Activated T-cell treated with anti-CD3 and anti-CD28 coated beads, Interleukin-2, amount 50 U/mL, for 48 hours (primary cell): ENCODE results near the gene TEX14.
A peak's percentile ranks its signal among the peaks of the same experiment; 100 is the strongest.
"Not testable (repeated sequence)": the region's sequence is repeated elsewhere in the genome, so short reads cannot be mapped to it uniquely, and the experiment has no call there.

Source experiments
- DNase-seq, 2 experiments: peaks; one replicate each; pipeline ENCODE4 v3.0.0-alpha.2; 2020

Gene TEX14

DNA sequence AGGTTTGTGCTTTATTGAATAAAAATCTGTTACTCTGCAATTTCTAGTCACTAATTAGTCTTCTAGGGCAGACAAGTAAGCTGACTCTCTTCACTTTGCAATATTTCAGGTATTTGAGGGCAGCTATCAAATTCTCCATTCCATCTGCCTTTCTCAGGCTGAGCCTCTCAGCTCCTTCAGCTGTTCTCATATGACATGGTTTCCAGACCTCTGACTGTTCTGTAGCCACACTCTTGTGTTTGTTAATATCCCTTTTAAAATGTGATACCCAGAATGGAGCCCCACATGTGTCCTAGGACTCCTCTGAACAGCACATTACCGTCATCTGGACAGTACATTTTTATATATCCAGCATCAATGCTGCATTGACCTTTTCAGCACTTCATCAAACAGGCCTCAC, 131.3 kb downstream of the TEX14 start:
- DNase-seq = no peak

DNA sequence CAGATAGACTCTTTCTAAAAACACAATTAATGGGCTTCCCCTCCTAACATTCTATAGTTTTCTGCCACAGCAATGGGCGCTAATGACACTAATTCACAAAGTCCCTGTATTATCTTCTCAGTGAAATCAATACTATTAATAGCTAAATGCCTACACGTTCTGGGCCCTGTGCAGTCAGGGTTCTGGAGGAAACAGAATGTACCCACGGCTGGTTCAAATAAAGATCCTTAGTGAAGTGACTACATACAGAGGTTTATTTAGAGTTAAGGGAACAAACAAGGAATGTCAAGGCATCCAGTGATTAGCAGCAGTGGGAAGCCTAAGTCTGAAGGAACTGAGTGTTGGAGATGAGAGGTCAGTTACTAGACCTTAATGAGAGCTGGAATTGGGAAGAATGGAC, 133.9 kb downstream of the TEX14 start:
- no peak for DNase-seq

DNA sequence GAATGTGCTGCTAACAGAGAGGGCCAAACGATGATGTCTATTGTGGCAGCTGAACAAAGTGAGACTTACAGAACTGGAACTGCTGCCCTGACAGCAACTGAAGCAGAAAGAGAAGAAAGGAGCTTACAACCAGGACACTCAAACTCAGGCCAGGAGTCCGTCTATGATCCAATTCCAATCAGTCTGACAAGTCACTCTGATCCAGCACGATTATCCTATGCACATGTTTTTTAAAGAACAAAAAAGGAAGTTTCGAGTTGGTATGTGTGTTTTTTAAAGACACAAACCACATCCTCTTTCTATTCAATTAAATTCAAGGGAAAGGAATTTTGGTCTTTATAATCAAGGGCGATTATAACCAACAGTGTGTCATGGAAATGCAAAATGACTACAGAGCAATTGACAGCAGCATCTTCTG, 135.0 kb downstream of the TEX14 start:
- DNase-seq = no peak

DNA sequence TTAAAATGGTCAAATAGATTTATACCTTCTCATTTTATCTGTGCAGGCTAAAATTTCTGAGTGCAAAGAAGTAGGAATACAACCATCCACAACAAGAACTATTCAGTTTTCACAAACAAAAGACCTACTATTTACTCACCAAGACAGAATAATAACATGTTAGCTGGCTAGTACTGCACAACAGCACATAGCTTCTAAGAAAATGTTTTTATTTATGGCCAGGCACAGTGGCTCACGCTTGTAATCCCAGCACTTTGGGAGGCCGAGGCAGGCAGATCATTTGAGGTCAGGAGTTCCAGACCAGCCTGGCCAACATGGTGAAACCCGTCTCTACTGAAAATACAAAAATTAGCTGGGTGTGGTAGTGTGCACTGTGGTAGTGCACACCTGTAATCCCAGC, 136.7 kb downstream of the TEX14 start:
- not testable (repeated sequence) for DNase-seq

DNA sequence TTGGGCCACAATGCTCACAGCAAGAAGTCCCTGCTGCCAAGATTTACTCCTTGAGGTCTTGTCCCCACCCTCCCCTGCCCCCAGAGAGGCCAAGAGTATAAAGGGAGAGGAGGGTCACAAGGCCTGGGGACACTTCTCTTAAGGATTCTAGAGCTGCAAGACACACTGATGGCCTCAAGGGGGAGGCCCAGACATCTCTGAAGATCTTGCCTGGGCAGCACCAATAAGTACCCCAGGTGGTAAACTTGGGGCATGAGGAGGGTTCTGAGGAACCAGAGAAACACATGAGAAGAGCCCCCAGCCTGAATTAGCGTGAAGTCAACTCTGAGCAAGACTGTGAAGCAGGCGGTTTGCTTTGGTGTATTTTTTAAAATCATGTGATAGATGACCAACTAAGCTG, 150.6 kb downstream of the TEX14 start:
- DNase-seq = no peak

DNA sequence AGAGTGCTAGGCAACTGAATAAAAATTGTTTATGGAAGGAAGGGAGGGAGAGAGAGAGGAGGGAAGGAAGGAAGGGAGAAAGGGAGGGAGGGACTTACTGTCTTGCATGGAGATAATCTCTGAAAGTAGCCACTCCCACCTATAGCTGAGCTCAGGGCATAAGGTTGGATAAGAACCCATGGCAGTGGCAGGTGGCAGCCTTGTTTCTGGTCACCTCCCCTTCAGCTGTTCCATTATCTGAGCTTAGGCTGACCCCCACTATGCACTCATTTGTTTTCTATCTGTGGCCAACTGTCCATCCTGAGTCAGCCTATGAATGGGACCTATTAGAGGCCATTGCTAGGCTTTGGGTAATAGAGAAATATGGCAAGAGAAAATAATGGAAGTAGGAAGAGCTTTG, 152.1 kb downstream of the TEX14 start:
- DNase-seq = no peak

DNA sequence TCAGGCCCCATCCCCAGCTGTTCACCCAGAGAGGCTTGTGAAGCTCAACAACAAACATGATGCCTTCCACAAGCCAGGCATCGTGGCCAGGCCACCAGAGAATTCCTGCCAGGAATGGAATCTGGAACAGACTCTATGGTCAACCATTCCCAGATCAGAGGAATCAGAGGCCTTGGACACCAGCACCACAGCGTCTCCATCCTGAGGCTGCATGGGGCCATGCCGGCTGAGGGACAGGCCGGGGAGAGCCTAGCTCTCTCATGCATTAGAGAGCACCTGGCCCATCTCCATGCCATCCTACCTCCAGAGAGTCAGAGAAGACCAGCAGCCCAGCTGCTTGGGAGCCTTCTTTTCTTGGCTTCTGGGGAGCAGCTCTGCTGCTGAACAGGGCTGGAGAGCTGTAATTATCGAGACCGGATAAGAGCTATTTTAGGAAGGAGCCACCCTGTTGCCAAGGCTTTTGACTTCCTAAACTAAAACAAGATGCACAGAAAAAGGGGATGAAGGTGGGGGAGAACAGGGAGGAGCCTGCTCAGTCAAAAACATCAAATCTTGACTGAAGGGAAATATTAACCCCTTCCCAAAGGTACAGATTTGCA, 152.9 kb downstream of the TEX14 start:
- no peak for DNase-seq

DNA sequence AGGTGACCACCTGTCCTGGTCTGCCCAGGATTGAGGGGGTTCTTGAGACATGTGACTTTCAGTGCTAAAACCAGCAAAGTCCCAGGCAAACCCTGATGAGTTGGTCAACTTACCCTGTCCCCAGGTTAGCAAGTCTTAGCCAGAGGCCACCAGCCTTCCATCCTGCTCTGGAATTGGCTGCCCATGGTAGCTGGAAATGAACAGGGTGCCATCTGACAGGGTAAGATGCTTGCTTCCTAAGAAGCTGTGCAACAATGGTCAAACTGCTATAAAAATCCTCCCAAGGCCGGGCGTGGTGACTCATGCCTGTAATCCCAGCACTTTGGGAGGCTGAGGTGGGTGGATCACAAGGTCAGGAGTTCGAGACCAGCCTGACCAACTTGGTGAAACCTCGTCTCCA, 154.6 kb downstream of the TEX14 start:
- DNase-seq = no peak

DNA sequence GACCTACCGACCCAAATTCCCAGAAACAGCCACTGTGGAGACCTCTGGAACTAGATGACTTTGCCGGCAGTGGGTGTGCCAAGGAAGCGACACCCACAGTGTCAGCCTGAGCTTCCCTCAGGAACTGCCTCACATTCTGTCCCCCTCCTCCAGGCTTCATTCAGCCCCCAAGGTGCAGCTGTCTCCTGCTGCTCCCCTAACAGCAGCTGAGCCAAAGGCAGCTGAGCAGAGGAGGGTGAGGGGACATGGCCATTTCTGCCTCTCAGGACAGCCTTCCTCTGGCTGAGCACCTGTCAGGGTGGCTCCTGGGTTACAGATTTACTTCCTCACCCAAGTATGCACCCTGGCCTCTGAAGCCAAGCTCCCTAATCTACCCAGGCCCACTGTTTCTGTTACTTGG, 155.3 kb downstream of the TEX14 start:
- DNase-seq = no peak

DNA sequence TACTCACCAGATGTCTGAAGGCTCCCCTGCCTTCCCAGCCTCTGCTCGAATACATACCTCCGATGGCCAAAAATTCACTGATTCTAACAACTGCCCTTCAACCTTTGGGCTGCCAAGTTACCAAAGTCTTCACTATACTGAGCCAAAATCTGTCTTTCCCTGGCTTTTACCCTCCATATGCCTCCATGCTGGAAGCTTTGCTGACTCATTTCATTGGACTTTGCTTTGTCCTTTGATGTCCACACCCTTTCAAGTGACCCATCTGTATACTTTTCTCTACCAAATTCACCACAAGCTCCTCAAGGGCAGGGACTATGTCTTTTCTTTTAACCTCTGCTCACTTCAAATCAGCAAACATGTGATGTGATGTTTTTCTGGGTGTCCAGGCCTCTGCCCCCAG, 156.4 kb downstream of the TEX14 start:
- no peak for DNase-seq

DNA sequence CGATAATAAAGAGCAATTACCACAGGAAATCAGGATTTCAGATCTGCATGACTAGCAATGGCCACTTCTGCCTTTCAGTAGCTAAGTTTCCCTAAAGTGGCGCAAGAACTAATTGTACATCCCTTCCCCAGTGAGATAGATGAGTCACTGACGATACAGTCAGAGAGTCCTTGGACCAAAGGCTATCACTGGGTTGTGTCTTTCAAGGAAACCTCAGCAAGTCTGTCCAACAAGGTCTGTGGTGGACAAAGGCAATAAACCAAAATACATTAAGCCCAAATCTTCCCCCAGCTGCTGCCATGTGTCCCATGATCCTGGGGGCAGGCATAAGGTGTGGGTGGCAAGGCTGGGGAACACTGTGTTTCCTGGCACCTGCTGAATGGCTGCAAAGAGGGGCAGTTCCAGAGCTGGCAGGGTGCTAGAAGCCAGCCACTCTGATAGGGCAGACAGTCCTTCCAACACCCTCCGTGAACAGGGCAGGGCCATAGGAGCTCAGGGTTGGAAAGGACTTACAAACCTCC, 156.9 kb downstream of the TEX14 start:
- no peak for DNase-seq

DNA sequence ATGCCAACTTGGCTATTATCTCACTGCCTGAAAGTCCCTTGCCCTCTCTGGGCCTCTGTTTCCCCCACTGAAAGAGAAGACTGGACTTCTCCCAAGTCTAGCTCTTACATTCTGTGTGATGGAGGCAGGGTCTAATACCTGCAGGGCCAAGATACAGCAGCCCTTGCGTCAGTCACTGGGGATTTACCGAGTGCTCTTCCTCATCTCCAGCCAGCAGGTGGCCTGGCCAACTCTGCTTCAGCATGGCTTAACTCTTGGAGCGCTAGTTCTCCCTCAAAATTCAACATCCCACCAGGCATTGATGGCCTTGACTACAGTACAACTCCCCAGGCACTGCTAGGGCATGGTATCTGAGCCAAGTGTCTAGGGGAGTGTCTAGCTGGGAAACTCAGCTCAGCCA, 157.5 kb downstream of the TEX14 start:
- no peak for DNase-seq

DNA sequence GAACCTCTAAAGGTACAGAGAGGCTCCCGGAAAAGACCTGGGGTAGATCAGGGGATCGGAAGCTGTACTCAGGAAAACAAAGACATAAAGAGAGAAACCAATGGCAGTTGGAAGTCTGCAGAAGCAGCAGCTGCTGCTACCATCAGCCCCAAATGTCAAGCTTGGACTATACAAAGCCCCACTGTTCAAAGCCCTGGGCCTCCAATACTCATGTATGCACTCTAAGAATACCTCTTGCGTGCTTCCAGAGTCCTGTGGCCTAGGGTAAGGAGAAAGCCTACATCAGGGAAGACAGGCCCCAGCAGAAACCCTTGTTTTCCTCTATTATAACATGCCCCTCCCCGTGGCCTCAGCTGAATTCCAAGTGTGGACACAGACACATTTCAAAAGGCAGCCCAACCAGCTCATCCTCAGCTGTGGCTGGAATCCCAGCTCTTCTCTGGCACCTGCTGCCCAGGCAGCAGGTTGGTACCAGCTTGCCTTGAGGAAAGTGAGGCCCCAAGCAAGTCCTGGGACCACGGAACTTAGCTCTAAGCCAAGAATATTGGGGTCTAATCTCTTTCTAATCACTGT, 158.1 kb downstream of the TEX14 start:
- DNase-seq = no peak

DNA sequence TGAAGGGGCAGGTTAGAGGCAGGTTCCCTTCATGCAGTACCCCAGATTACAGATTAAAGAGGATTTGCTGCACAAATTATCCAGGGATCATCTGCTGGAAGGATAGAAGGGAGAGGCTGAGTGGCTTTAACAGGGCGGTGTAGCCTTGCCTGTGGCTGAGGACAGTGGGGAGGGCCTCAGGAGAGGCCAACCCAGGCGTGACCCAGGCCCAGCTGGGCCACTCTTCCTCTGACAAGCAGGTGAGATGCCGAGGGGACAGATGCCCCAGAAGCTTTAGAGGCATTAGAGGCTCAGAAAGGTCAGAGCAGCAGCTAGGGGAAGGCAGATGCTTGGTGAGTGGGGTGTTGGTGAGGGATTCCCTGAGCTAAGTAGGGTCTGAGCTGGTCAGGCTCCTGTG, 159.3 kb downstream of the TEX14 start:
- DNase-seq = no peak

DNA sequence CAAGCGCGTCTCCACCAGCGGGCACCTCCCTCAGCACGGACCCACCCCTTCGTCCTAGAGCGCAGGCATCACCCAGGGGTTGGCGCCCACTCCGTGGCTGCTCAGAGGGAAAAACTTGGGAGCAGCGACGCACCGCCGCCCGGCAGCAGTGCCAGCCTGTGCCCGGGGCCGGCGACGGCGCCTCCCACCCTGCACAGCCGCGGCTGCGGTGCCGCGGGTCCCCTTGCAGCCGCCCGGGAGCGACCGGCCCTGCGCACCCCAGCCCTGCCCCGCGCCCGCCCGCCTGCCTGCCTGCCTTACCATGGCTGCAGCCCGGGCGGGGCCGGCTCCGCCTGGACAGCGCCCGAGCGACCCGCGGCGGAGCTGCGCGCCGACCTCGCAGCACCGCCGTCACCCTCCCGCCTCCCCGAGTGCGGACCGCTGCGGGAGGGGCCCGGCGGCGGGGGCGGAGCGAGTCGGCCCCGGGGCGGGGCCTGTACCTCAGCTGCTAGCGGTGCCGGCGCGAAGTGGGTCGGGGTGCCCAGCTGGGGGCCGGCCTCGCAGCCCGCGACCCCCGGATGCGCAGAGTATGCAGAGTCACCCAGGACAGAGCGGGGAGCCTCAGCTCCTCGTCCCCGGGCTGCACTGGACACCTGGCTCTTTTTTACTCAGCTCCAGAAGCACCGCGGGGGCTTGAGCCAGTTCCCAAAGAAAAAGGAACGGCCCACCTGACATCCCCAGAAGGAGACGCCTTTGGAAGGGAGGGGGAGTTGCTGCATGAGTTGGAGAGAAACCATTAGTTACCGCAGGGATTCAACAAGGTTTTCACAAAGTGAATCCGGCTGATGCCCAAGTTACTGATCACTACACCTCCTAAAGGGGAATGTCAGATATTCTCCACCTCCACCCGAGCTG, 159.9 kb downstream of the TEX14 start:
- DNase-seq = peak; percentile 61 to 76

DNA sequence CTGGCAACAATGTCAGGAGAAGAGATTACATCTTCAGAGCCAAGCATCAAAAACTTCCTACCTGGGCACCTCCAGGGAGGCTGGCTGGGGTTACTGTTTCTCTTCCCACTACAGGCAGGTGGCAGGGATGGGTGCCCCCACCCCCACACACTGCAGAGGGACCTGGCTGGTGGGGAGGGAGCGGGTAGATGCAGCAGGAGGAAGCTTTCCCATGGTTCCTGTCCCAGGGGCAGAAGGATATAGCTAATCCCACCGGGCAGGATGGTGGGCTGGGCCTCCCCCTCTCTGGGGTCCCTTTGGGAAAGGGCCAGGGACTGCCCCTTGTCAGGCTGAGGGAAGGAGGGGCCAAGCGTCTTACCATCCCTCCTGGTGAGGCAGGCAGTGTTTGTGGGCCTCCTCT, 160.7 kb downstream of the TEX14 start:
- no peak for DNase-seq

DNA sequence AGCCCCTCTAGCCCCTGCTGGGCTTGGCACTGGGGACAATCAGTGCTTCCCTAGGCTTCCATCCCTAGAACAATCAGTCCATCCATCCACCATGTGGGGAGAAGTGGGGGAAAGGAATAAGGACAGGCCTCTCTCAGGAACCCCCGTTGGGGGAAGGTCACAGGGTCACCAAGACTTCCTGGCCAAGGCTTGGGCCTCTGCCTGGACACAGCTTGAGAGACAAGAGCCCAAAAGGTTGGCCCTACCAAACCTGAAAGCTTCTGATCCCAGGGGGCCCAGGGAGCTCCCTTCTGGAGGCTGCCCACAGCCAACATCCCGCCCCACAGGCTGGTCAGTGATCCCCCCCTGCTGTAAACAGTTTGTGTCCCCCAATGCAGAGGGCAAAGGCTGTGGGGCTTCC, 161.2 kb downstream of the TEX14 start:
- DNase-seq = no peak

DNA sequence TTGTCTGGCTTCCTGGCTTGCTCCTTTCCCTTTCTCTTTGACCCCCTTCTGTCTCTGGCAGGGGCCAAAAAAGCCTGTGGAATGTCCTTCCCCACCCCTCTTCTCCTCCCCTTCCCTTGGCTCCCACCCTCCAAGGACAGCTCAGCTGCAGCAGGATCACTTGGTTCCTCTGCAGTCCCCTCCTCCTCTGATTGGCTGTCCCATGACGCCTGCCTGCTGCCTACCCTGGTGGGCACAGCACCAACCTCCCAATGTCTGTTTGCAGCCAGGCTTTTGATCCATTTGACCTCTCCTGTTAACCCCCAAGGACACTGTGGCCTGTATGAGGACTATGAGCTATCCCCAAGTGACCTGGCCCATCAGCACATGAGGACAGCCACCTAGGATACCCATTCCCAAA, 162.6 kb downstream of the TEX14 start:
- DNase-seq = no peak

DNA sequence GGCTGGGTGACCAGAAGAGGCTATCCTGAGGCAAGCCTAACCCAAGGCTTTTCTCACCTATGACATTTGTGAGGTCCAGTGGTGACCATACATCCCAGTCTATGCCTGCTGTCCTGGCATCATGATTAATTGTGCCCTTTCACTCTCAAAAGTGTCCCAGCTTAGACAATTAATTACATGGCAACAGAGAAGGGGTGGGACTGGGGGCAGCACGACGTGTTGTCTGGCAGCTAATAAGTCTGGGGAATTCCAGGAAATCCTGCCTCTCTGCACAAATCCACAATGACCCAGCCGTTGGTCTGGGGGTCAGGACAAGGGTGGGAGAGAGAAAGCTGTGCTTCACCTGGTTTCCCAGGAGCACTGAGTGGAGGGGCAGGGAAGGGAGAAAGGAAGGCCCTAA, 163.4 kb downstream of the TEX14 start:
- DNase-seq = no peak

DNA sequence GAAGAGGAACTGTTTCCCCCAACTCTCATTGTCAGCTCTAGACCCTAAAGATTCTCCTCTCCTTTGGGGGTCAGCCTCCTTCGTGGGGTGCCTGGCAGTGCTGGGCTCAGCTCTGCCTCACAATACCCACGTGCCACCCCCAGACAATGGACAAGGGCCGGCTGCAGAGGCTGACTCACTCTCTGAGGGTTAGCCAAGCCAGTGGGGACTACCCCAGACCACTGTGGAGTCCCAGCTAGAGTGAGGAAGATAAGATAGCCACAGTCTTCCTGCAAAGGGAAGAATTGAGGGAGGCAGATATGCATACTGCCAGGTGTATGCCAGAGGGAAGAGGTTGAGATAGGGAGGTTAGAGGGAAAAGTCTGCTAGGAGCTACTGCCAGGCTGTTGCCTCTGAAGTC, 163.9 kb downstream of the TEX14 start:
- no peak for DNase-seq

DNA sequence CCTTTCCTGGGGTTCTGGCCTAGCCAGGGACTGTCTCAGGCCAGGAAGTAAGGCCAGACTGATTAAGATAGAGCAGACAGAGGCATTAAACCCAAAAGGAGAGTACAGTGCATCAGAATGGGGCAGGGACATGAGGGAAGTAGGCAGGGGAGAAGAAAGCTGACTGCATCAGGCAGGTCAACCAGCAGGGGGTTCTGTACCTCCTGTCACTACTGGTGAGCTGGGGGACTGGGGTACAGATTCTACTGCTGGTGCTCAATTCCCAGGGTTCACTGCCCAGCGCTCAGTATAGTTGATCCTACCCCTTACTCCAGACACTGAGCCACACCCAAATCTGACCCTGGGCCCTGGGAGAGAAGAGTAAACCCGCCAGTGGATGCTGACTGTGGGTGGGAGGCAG, 164.5 kb downstream of the TEX14 start:
- no peak for DNase-seq

DNA sequence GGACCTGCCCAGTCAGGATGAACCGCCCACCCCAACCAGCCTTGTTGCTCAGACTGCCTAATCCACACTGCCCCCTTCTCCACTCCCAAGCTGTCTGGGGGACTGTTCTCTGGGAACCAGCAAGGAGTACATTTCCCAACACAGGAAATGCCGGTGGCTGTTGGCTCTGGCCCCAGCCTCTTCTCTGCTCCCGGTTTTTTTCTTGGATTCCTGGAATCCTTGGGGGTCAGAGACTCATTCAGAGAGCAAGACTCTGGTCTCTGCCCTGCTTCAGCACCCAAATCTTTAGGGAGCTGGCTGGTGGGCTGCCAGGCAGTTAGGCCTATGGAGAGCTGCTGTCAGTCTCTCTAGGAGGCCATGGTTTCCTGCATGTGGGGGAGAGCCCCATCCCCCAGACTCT, 166.6 kb downstream of the TEX14 start:
- no peak for DNase-seq

DNA sequence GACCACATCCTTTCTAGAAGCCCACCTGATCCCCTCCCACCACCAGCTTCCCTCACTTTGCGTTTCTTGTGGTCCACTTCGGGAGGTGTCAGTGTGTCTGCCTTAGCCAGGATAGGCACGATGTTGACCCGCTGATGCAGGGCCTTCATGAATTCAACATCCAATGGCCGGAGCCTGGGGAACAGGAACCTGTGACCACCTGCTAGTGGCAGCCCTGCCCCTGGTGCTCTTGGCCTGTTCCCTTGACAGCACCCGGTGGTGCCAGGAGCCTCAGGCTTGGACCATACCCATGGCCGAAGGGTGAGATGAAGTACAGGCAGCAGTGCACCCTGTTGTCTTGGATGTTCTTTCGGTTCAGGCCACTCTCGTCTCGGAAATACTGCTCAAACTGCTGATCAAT, 170.2 kb downstream of the TEX14 start:
- DNase-seq = no peak

DNA sequence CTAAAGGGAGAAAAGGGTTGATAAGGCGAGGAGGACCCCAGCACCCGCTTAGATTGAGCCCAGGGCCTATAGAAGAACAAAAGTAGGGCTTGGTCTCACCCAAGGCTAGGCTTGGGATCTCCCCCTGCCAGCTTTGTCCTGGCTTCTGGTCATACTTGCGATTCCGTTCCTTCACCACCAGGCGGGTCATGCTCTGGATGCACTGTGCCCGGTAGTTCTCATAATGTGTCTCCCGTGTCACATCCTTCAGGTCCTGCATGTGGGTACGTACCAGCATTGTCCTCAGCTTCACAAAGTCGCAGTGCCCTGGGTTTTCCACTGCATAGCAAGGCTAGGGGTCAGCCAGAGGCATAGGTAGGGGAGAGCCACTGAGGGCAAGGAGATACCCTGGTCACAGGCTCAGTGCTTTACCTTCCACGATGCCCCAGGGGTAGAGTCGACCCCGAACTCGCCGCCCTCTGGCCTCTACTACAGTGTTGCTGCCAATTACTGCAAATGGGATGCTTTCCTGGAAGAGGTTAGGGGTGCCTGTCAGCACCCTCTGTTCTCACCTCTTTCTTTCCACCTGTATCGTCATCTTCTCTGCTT, 170.9 kb downstream of the TEX14 start:
- DNase-seq = peak in 1 of 2 experiments; percentile 39
